Measurements from ENCODE around the gene NFATC1.

NFATC1 gene

GRCh38 chr18:79537758-79538157 is 142.0 kb downstream of the NFATC1 start:
- Histone ChIP-seq H3K18ac (ENCODE audit: low read length) (no peak overlapping the region), H3K79me1 (ENCODE audit: low read depth, low read length) (no peaks in the 10 kb centered on the region), H3K4me3 (ENCODE audit: low read length in 2 of 2) (no peak overlapping the region), H3K4me2 (ENCODE audit: insufficient read depth, low read length, poor library complexity, severe bottlenecking) (no peak overlapping the region), H2BK120ac (ENCODE audit: low read depth, low read length) (no peak overlapping the region), H3K4me1 (ENCODE audit: control insufficient read depth in 2 of 2, insufficient read depth in 1 of 2, low read depth in 1 of 2, low read length in 2 of 2) (no peaks in the 10 kb centered on the region), H2BK12ac (ENCODE audit: low read length) (no peak overlapping the region), H3K23ac (ENCODE audit: low read depth, low read length, poor library complexity) (no peak overlapping the region), H3K27me3 (ENCODE audit: control insufficient read depth in 3 of 3, insufficient read depth in 3 of 3, low read depth in 1 of 3, low read length in 3 of 3) (peaks cover 0 to 21% (median 0%) of the 10 kb centered on the region in 3 experiments), H3K14ac (ENCODE audit: low read length) (no peak overlapping the region), H2AK5ac (ENCODE audit: low read depth, low read length) (no peak overlapping the region), H2BK15ac (ENCODE audit: low read length) (no peak overlapping the region), H3K9me3 (replicated peaks in 1 of 2; ENCODE audit: control insufficient read depth in 2 of 2, insufficient read depth in 1 of 2, low read depth in 1 of 2, low read length in 2 of 2) (peaks cover 5 to 9% of the 10 kb centered on the region in 2 donors), H3K27ac (replicated peaks; ENCODE audit: low read length) (no peak overlapping the region), H3K36me3 (replicated peaks in 1 of 2; ENCODE audit: control insufficient read depth in 2 of 2, insufficient read depth in 2 of 2, low read length in 2 of 2) (no peaks in the 10 kb centered on the region), H4K8ac (ENCODE audit: low read depth, low read length) (no peak overlapping the region), H3K9ac (ENCODE audit: low read depth, low read length, poor library complexity) (no peak overlapping the region), H3K4ac (ENCODE audit: low read length) (no peak overlapping the region), H4K91ac (ENCODE audit: low read depth, low read length, poor library complexity) (no peak overlapping the region), H2AFZ (ENCODE audit: low read length) (no peak overlapping the region), H2BK5ac (ENCODE audit: low read length) (no peak overlapping the region)
- no peak for DNase-seq (ENCODE audit: low spot score)
- WGBS, 2 donors (ENCODE audit: extremely low coverage in 2 of 2, insufficient read length in 2 of 2, insufficient replicate concordance in 1 of 2): no CpG with 5 or more reads among the region's 8 CpGs

- H2BK12ac ChIP-seq (ENCODE audit: low read length): no peak overlapping the region
- no peak overlapping the region for H3K23ac ChIP-seq (ENCODE audit: low read depth, low read length, poor library complexity)
- peaks cover 3% of the 10 kb centered on the region for H3K79me1 ChIP-seq (ENCODE audit: low read depth, low read length)
- H4K91ac ChIP-seq (ENCODE audit: low read depth, low read length, poor library complexity): no peak overlapping the region
- no peak overlapping the region for H2BK5ac ChIP-seq (ENCODE audit: low read length)
- no peak overlapping the region for H2AFZ ChIP-seq (ENCODE audit: low read length)
- peaks cover 0 to 14% (median 0%) of the 10 kb centered on the region in 3 experiments for H3K27me3 ChIP-seq (ENCODE audit: control insufficient read depth in 3 of 3, insufficient read depth in 3 of 3, low read depth in 1 of 3, low read length in 3 of 3)
- no peak overlapping the region for H3K14ac ChIP-seq (ENCODE audit: low read length)
- H3K18ac ChIP-seq (ENCODE audit: low read length): no peak overlapping the region
- no peak for DNase-seq (ENCODE audit: low spot score)
- no peak overlapping the region for H2BK15ac ChIP-seq (ENCODE audit: low read length)
- H3K27ac ChIP-seq (replicated peaks; ENCODE audit: low read length): no peak overlapping the region
- H3K9ac ChIP-seq (ENCODE audit: low read depth, low read length, poor library complexity): no peak overlapping the region
- H2AK5ac ChIP-seq (ENCODE audit: low read depth, low read length): no peak overlapping the region
- H3K4me3 ChIP-seq (ENCODE audit: low read length in 2 of 2): no peak overlapping the region
- H4K8ac ChIP-seq (ENCODE audit: low read depth, low read length): no peak overlapping the region
- H3K4ac ChIP-seq (ENCODE audit: low read length): no peak overlapping the region
- no peak overlapping the region for H3K4me2 ChIP-seq (ENCODE audit: insufficient read depth, low read length, poor library complexity, severe bottlenecking)
- H2BK120ac ChIP-seq (ENCODE audit: low read depth, low read length): no peak overlapping the region
- no peaks in the 10 kb centered on the region for H3K36me3 ChIP-seq (replicated peaks in 1 of 2; ENCODE audit: control insufficient read depth in 2 of 2, insufficient read depth in 2 of 2, low read length in 2 of 2)
- no peaks in the 10 kb centered on the region for H3K4me1 ChIP-seq (ENCODE audit: control insufficient read depth in 2 of 2, insufficient read depth in 1 of 2, low read depth in 1 of 2, low read length in 2 of 2)
- H3K9me3 ChIP-seq (replicated peaks in 1 of 2; ENCODE audit: control insufficient read depth in 2 of 2, insufficient read depth in 1 of 2, low read depth in 1 of 2, low read length in 2 of 2): peaks cover 5 to 9% of the 10 kb centered on the region in 2 donors
- no CpG with 5 or more reads among the region's 12 CpGs for WGBS, 2 donors (ENCODE audit: extremely low coverage in 2 of 2, insufficient read length in 2 of 2, insufficient replicate concordance in 1 of 2)
Observed at GRCh38 chr18:79538635-79539034, 142.9 kb downstream of the NFATC1 start.

GRCh38 chr18:79540161-79540903 is 144.6 kb downstream of the NFATC1 start:
- WGBS, 2 donors (ENCODE audit: extremely low coverage in 2 of 2, insufficient read length in 2 of 2, insufficient replicate concordance in 1 of 2): no CpG with 5 or more reads among the region's 16 CpGs
- no peak overlapping the region for H3K27ac ChIP-seq (replicated peaks; ENCODE audit: low read length)
- H2BK12ac ChIP-seq (ENCODE audit: low read length): no peak overlapping the region
- no peak overlapping the region for H2BK5ac ChIP-seq (ENCODE audit: low read length)
- H3K27me3 ChIP-seq (ENCODE audit: control insufficient read depth in 3 of 3, insufficient read depth in 3 of 3, low read depth in 1 of 3, low read length in 3 of 3): peaks cover 0 to 6% (median 0%) of the 10 kb centered on the region in 3 experiments
- H4K91ac ChIP-seq (ENCODE audit: low read depth, low read length, poor library complexity): no peak overlapping the region
- H3K23ac ChIP-seq (ENCODE audit: low read depth, low read length, poor library complexity): no peak overlapping the region
- H3K9ac ChIP-seq (ENCODE audit: low read depth, low read length, poor library complexity): no peak overlapping the region
- no peak overlapping the region for H3K4ac ChIP-seq (ENCODE audit: low read length)
- no peak overlapping the region for H2BK120ac ChIP-seq (ENCODE audit: low read depth, low read length)
- H3K36me3 ChIP-seq (replicated peaks in 1 of 2; ENCODE audit: control insufficient read depth in 2 of 2, insufficient read depth in 2 of 2, low read length in 2 of 2): no peaks in the 10 kb centered on the region
- peak overlapping the region; percentile 36 for H3K18ac ChIP-seq (ENCODE audit: low read length)
- H4K8ac ChIP-seq (ENCODE audit: low read depth, low read length): no peak overlapping the region
- no peak overlapping the region for H2AFZ ChIP-seq (ENCODE audit: low read length)
- H3K9me3 ChIP-seq (replicated peaks in 1 of 2; ENCODE audit: control insufficient read depth in 2 of 2, insufficient read depth in 1 of 2, low read depth in 1 of 2, low read length in 2 of 2): peaks cover 5 to 9% of the 10 kb centered on the region in 2 donors
- H2BK15ac ChIP-seq (ENCODE audit: low read length): no peak overlapping the region
- H3K14ac ChIP-seq (ENCODE audit: low read length): no peak overlapping the region
- DNase-seq (ENCODE audit: low spot score): no peak
- H3K4me3 ChIP-seq (ENCODE audit: low read length in 2 of 2): no peak overlapping the region
- H3K4me1 ChIP-seq (ENCODE audit: control insufficient read depth in 2 of 2, insufficient read depth in 1 of 2, low read depth in 1 of 2, low read length in 2 of 2): no peaks in the 10 kb centered on the region
- no peak overlapping the region for H2AK5ac ChIP-seq (ENCODE audit: low read depth, low read length)
- no peak overlapping the region for H3K4me2 ChIP-seq (ENCODE audit: insufficient read depth, low read length, poor library complexity, severe bottlenecking)
- peaks cover 3% of the 10 kb centered on the region for H3K79me1 ChIP-seq (ENCODE audit: low read depth, low read length)

- no peaks in the 10 kb centered on the region for H3K36me3 ChIP-seq (replicated peaks in 1 of 2; ENCODE audit: control insufficient read depth in 2 of 2, insufficient read depth in 2 of 2, low read length in 2 of 2)
- no peak overlapping the region for H2AK5ac ChIP-seq (ENCODE audit: low read depth, low read length)
- H3K4me1 ChIP-seq (ENCODE audit: control insufficient read depth in 2 of 2, insufficient read depth in 1 of 2, low read depth in 1 of 2, low read length in 2 of 2): no peaks in the 10 kb centered on the region
- peak overlapping the region in 1 of 2 donors; percentile 55 for H3K4me3 ChIP-seq (ENCODE audit: low read length in 2 of 2)
- H2BK12ac ChIP-seq (ENCODE audit: low read length): no peak overlapping the region
- H3K79me1 ChIP-seq (ENCODE audit: low read depth, low read length): peaks cover 3% of the 10 kb centered on the region
- peaks cover 5 to 9% of the 10 kb centered on the region in 2 donors for H3K9me3 ChIP-seq (replicated peaks in 1 of 2; ENCODE audit: control insufficient read depth in 2 of 2, insufficient read depth in 1 of 2, low read depth in 1 of 2, low read length in 2 of 2)
- H3K4ac ChIP-seq (ENCODE audit: low read length): no peak overlapping the region
- no peak overlapping the region for H3K27ac ChIP-seq (replicated peaks; ENCODE audit: low read length)
- H3K4me2 ChIP-seq (ENCODE audit: insufficient read depth, low read length, poor library complexity, severe bottlenecking): no peak overlapping the region
- no peak overlapping the region for H2BK15ac ChIP-seq (ENCODE audit: low read length)
- H4K8ac ChIP-seq (ENCODE audit: low read depth, low read length): no peak overlapping the region
- no peak overlapping the region for H3K23ac ChIP-seq (ENCODE audit: low read depth, low read length, poor library complexity)
- H2AFZ ChIP-seq (ENCODE audit: low read length): no peak overlapping the region
- no CpG with 5 or more reads among the region's 12 CpGs for whole genome bisulfite sequencing, 2 donors (ENCODE audit: extremely low coverage in 2 of 2, insufficient read length in 2 of 2, insufficient replicate concordance in 1 of 2)
- H3K14ac ChIP-seq (ENCODE audit: low read length): no peak overlapping the region
- H3K27me3 ChIP-seq (ENCODE audit: control insufficient read depth in 3 of 3, insufficient read depth in 3 of 3, low read depth in 1 of 3, low read length in 3 of 3): peaks cover 0 to 4% (median 0%) of the 10 kb centered on the region in 3 experiments
- H2BK5ac ChIP-seq (ENCODE audit: low read length): no peak overlapping the region
- DNase-seq (ENCODE audit: low spot score): no peak
- no peak overlapping the region for H3K9ac ChIP-seq (ENCODE audit: low read depth, low read length, poor library complexity)
- H2BK120ac ChIP-seq (ENCODE audit: low read depth, low read length): no peak overlapping the region
- H4K91ac ChIP-seq (ENCODE audit: low read depth, low read length, poor library complexity): no peak overlapping the region
- H3K18ac ChIP-seq (ENCODE audit: low read length): peak overlapping the region; percentile 59
Observed at GRCh38 chr18:79540904-79541282, 145.2 kb downstream of the NFATC1 start.

Measured in neuronal stem cell (in vitro differentiated cells).